Measurements from ENCODE around the gene OGFRL1. TPM values are rescaled to one million over a fixed set of nuclear protein-coding genes. Genes with fewer than 3 reads are reported as not detected.

The OGFRL1 gene
- total and polyA plus RNA-seq, 2 of the 13 experiments (the other 11 are each of a cell fraction or from before 2014, with no cell fraction given) = 0.26 to 0.80 TPM

GRCh38 chr6:71324194-71324785 is 35.7 kb downstream of the OGFRL1 start:
- intact Hi-C loops (cut with micrococcal nuclease; ENCODE audit: unreplicated experiment) (no loop called here), in situ Hi-C loops (cut with HindIII; ENCODE audit: extremely low pct_ligation_motif_present, low pct_unique_long_range_greater_than_20kb) (no loop called here)
- WGBS (ENCODE audit: low lambda C conversion rate) = 23% methylated on average over 5 of the region's 5 CpGs
- TF ChIP-seq TP53 (CRISPR knock-in tag; conservative IDR thresholded peaks at IDR 0.05) = no peak
- 0 out of 2 replicates have a peak, but pooled peaks have one; percentile 12 for TF ChIP-seq MAFF (IDR thresholded peaks at IDR 0.05; ENCODE audit: low read depth, low read length)
- TF ChIP-seq DMTF1 (CRISPR knock-in tag; IDR thresholded peaks at IDR 0.05) = no peak
- TF ChIP-seq MAFK (conservative IDR thresholded peaks at IDR 0.05 in 1 of 2, IDR thresholded peaks at IDR 0.05 in 1 of 2; ENCODE audit: low read length in 2 of 2) = peak; percentile 7 to 60; a peak in 3 of 4 replicates
- no peak for TF ChIP-seq ZNF777 (CRISPR knock-in tag; IDR thresholded peaks at IDR 0.05)
- TF ChIP-seq ZNF556 (CRISPR knock-in tag; IDR thresholded peaks at IDR 0.05; ENCODE audit: borderline replicate concordance) = no peak
- TF ChIP-seq RBM22 (optimal IDR thresholded peaks at IDR 0.05; ENCODE audit: low read length) = no peak
- TF ChIP-seq ZKSCAN5 (CRISPR knock-in tag; IDR thresholded peaks at IDR 0.05) = no peak
- TF ChIP-seq ZBTB10 (CRISPR knock-in tag; IDR thresholded peaks at IDR 0.05; ENCODE audit: borderline replicate concordance) = no peak
- no peaks in the 10 kb centered on the region for H3K9me3 ChIP-seq (ENCODE audit: low read length)
- no peak overlapping the region for H3K4me3 ChIP-seq (replicated peaks in 1 of 3; ENCODE audit: insufficient read depth in 1 of 3, low read depth in 2 of 3, low read length in 3 of 3)
- no peak overlapping the region for H3K9ac ChIP-seq (ENCODE audit: insufficient read depth, low read depth, low read length)
- DNase-seq (ENCODE audit: low spot score) (no peak), ATAC-seq (no peak), FAIRE-seq (no peak)
- no peaks in the 10 kb centered on the region; a peak in 2 of 5 replicates for H3K27me3 ChIP-seq (ENCODE audit: control insufficient read depth in 1 of 2, insufficient read depth in 2 of 2, low read length in 2 of 2)
- no peaks in the 10 kb centered on the region for H3K4me1 ChIP-seq (ENCODE audit: insufficient read depth, low read length)
- no peaks in the 10 kb centered on the region for H3K79me2 ChIP-seq (ENCODE audit: insufficient read depth, low read length)
- ChIA-PET POLR2A (no interaction called here), CTCF (ENCODE audit: low intra/inter-chr PET ratio, low total read pairs) (no interaction called here)
- no peak overlapping the region for H3K27ac ChIP-seq (ENCODE audit: extremely low read length, insufficient read depth, low read length)
- no peak overlapping the region for H2AFZ ChIP-seq (ENCODE audit: low read length)
- H3K4me2 ChIP-seq (ENCODE audit: low read depth, low read length) = no peak overlapping the region
- H3K36me3 ChIP-seq (replicated peaks in 1 of 2; ENCODE audit: control insufficient read depth in 1 of 2, insufficient read depth in 2 of 2, low read length in 2 of 2) = no peaks in the 10 kb centered on the region
- H4K20me1 ChIP-seq (ENCODE audit: insufficient read depth, low read length) = no peaks in the 10 kb centered on the region
- no TSS peak for BruUV-seq (replicated peaks)

Data from HepG2 (cell line).